Muscle of leg (tissue), 11 donors: ENCODE results near the gene SYNGR1. TPM values are rescaled to one million over a fixed set of nuclear protein-coding genes. Genes with fewer than 3 reads are reported as not detected.

ENCODE experiments used
- DNase-seq: peaks from one replicate; pipeline ENCODE4 v3.0.0; 2013
- H3K27ac ChIP-seq: one replicate; pipeline ENCODE4 v1.5.1; 2013; ENCODE audit warnings: mild to moderate bottlenecking, low read length, control low read depth
- H3K27me3 ChIP-seq: one replicate; pipeline ENCODE4 v1.6.1; 2013; ENCODE audit warnings: low read length; ENCODE audit not compliant: control insufficient read depth, insufficient read depth
- H3K36me3 ChIP-seq: one replicate; pipeline ENCODE4 v1.6.1; 2013; ENCODE audit warnings: low read length; ENCODE audit not compliant: control insufficient read depth, insufficient read depth
- H3K4me1 ChIP-seq: one replicate; pipeline ENCODE4 v1.6.1; 2013; ENCODE audit warnings: low read length; ENCODE audit not compliant: control insufficient read depth, insufficient read depth
- H3K4me3 ChIP-seq: one replicate; pipeline ENCODE4 v1.5.1; 2013; ENCODE audit warnings: low read length, control low read depth
- H3K9me3 ChIP-seq: replicated peaks from 2 replicates; pipeline ENCODE4 v1.6.1; 2013; ENCODE audit warnings: low read depth, low read length; ENCODE audit not compliant: control insufficient read depth
- WGBS: methylation state at CpG from one replicate; pipeline ENCODE4 v1.1.5; 2013; ENCODE audit warnings: missing lambda C conversion rate; ENCODE audit not compliant: insufficient coverage; 5-methylcytosine and 5-hydroxymethylcytosine counted together
- polyA plus RNA-seq, 8 donors: library from polyadenylated mRNA; unstranded; fragments of 120-200 nt; gene quantifications; one replicate each; pipeline versions ENCODE4 v1.2.1 to v1.2.3, GENCODE V29; 2013; ENCODE audit warnings: inconsistent platforms in 1 of 8, low replicate concordance in 1 of 8; ENCODE audit not compliant: insufficient read length in 8 of 8, insufficient read depth in 1 of 8
- total RNA-seq: library from RNA; stranded (reverse); fragments of 120-200 nt; gene quantifications from one replicate; pipeline ENCODE4 v1.2.4, GENCODE V29; 2013

Gene SYNGR1
- total and polyA plus RNA-seq, 9 donors, result 6.3 to 19.8 (median 14.0) TPM

DNA sequence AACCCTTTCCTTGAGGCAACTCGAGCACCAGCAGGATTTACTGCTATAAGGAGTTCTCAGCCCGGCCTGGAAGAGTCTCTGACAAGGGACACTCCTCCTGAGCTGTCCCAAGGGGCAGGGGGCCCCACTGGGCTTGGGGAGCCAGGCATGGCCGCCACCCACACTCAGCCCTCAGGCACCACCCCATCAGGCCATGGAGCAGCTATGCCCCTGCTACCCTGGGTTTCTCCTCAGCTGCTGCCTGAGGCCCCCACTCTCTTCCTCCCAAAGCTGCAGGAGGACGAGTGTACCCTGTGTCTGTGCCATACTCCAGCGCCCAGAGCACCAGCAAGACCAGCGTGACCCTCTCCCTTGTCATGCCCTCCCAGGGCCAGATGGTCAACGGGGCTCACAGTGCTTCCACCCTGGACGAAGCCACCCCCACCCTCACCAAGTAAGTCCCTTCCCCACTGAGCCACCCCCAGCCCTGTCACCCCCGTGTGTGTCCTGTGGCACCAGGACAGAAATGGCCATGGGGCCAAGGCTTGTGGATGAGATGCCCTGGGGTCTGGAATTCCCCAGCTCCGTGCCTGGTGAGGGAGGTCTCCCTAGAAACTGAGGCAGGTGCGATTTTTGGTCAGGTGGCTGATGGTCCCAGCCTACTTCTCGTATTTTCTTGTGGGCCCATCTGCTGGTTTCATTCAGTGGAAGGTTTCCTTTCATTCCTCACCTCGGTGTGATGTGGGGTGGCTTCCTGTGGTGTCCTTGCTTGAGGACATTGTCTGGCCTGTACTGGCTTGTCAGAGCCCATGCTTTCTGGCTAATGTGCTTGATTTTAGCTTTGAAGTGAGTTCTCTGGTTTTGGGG, 78.2 kb downstream of the SYNGR1 start:
- no peak for DNase-seq
- WGBS, result 70% methylated on average over 12 of the region's 13 CpGs

DNA sequence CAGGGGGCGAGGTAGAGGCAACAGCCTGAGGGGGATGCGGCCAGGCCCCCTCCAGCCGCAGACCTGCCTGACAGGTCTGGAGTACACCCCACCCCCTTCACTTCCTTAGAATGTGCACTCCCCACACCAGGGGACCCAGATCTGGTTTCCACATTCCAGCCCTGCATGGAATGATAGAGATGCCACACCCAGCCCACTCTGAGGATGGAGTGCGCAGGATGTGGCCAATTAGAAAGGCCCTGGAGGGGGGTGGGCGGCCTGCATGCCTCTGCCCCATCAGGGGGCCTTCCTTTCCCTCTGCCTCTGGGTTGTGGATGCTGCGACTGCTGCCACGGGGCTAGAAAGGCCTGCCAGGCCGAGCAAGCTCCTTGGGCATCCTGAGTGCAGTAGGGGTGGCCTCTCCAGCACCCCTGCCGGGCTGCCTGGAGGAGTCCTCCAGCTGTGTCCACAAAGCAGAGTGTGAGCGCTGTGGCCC, 78.8 kb downstream of the SYNGR1 start:
- peaks cover 20% of the 10 kb centered on the region for H3K4me1 ChIP-seq
- 42% methylated on average over 5 of the region's 10 CpGs for WGBS
- peaks cover 77% of the 10 kb centered on the region for H3K36me3 ChIP-seq
- no peak overlapping the region for H3K27ac ChIP-seq
- no peaks in the 10 kb centered on the region for H3K9me3 ChIP-seq
- no peak overlapping the region for H3K4me3 ChIP-seq
- no peaks in the 10 kb centered on the region for H3K27me3 ChIP-seq
- no peak for DNase-seq

More for the DNA sequence above, 78.2 kb downstream of the SYNGR1 start:
- Histone ChIP-seq H3K4me1 (peaks cover 20% of the 10 kb centered on the region), H3K36me3 (peaks cover 75% of the 10 kb centered on the region), H3K27me3 (no peaks in the 10 kb centered on the region), H3K9me3 (no peaks in the 10 kb centered on the region), H3K4me3 (no peak overlapping the region), H3K27ac (no peak overlapping the region)

DNA sequence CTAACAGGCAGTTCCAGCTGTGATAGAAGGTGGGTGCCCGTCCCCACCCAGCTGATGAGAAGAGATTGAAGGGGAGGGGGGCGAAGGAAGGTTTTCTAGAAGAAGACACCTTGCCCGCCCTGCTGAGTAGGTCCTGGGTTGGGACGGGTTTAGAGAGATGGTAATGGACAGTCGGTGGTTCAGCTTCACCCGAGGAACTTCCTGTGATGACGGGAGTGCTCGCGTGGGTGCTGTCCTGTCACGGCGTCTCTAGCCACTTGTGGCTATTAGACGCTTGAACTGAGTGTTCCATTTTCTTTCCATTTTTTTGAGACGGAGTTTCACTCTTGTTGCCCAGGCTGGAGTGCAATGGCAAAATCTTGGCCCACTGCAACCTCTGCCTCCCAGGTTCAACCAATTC, 79.4 kb downstream of the SYNGR1 start:
- DNase-seq, result no peak

DNA sequence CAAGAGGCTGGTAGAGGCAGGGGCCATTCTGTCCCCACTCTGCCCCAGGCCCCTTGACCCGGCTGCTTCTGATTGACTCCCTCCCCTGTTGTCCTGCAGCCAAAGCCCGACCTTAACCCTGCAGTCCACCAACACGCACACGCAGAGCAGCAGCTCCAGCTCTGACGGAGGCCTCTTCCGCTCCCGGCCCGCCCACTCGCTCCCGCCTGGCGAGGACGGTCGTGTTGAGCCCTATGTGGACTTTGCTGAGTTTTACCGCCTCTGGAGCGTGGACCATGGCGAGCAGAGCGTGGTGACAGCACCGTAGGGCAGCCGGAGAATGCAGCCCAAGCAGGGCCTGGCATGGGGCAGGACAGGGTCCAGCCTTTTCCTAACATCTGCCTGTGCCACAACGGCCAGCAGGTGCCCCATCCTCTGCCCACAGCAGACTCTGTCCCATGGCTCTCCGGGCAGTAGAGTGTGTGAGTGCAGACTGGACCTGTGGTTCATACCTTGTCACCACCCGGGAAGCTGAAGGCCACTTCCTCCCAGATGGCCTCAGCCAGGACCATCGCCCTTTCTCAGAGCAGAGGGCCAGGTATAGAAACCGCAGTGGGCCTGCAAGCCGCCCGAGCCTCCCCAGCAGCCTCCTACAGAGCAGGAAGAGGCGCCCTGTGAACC, 80.3 kb downstream of the SYNGR1 start:
- Histone ChIP-seq H3K27ac (no peak overlapping the region), H3K36me3 (peaks cover 68% of the 10 kb centered on the region), H3K4me1 (peaks cover 20% of the 10 kb centered on the region), H3K9me3 (no peaks in the 10 kb centered on the region), H3K27me3 (no peaks in the 10 kb centered on the region), H3K4me3 (no peak overlapping the region)
- 76% methylated on average over 26 of the region's 27 CpGs for WGBS
- DNase-seq, result peak; percentile 39

More for the DNA sequence above, 79.4 kb downstream of the SYNGR1 start:
- Histone ChIP-seq H3K4me1 (peaks cover 20% of the 10 kb centered on the region), H3K9me3 (no peaks in the 10 kb centered on the region), H3K36me3 (peaks cover 73% of the 10 kb centered on the region), H3K4me3 (no peak overlapping the region), H3K27ac (no peak overlapping the region), H3K27me3 (no peaks in the 10 kb centered on the region)
- 87% methylated on average over 11 of the region's 13 CpGs for WGBS

DNA sequence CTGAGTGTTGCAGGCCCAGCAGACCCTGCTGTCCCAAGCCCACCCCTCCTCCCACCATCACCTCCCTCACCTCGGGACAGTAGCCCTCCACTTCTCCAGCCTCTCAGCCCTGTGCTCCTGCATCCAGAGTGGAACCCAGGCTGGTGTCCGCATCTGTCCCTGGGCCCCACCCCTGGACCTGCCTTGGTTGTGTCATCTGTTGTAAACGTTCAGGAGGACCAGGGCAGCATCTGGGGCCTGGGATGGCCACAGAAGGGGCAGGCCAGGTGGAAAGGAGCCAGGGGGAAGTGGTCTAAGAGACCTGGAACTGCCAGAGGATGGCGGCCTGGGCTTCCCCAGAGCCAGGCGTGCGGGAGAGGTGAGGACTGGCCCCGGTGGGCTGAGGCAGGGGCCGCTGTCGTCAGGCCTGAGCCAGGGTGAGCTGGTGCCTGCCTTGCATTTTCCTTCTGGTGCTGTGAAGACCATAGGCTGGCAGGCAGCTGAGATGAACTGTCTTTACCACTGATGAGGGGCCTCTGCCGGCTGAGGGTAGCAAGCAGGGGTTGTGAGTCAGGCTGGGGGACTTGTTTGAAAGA, 80.9 kb downstream of the SYNGR1 start:
- H3K36me3 ChIP-seq, result peaks cover 68% of the 10 kb centered on the region
- 70% methylated on average over 7 of the region's 10 CpGs for WGBS
- H3K4me3 ChIP-seq, result no peak overlapping the region
- peak overlapping the region; percentile 84 for H3K27ac ChIP-seq
- no peak for DNase-seq
- H3K4me1 ChIP-seq, result peaks cover 20% of the 10 kb centered on the region
- no peaks in the 10 kb centered on the region for H3K27me3 ChIP-seq
- H3K9me3 ChIP-seq, result no peaks in the 10 kb centered on the region

DNA sequence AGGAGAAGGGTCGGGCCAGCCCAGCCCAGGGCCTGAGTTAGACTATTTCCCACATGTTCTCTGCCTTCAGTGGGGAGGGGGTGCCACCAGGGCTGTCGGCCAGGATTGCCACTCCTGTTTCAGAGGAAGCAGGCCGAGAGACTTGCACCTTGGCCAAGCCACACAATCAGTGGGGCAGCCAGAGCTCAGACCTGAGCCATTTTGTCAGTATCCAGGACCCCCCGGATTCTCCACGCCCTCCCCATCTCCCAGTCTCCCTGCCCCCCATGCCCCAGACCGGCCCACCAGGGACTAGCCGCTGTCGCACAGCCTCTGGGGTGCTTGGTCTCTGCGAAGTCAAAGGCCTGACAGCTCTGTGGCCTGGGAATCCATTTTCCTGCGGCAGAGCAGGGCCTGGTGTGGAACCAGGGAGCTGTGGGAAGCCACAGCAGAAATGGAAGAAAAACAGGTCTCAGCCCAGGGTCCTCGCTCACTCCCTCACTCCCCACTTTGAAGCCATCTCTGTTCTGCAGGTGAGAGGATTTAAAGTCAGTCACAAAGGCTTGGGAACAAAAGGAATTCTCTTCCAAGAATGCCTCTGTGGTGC, 81.5 kb downstream of the SYNGR1 start:
- no peak overlapping the region for H3K4me3 ChIP-seq

DNA sequence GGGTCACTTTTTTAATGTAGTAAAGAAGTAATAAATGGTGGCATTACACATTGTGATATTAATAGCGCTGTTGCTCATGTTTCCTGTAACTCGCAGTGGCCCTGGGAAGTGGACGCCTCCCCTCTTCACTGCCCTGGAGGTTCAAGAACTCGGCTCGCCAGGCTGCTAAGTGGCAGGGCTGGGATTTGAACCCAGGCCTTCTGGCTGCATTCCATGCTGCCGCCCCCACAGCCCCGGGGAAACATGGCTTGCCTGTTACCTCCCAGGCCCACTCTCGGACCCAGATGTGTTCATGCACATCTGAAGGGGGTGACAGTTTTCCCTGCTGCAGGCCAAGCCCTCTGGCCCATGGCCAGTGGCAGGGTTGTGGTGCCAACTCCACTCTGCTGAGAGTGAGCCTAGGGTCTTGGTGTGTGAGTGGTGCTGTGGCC, 82.0 kb downstream of the SYNGR1 start:
- peaks cover 58% of the 10 kb centered on the region for H3K36me3 ChIP-seq
- no peaks in the 10 kb centered on the region for H3K27me3 ChIP-seq
- H3K9me3 ChIP-seq, result no peaks in the 10 kb centered on the region
- H3K4me1 ChIP-seq, result peaks cover 20% of the 10 kb centered on the region
- H3K4me3 ChIP-seq, result no peak overlapping the region
- DNase-seq, result peak; percentile 50
- peak overlapping the region; percentile 84 for H3K27ac ChIP-seq
- 63% methylated on average over 8 of the region's 8 CpGs for WGBS

More for the DNA sequence above, 81.5 kb downstream of the SYNGR1 start:
- Histone ChIP-seq H3K27ac (peak overlapping the region; percentile 84), H3K4me1 (peaks cover 20% of the 10 kb centered on the region), H3K27me3 (no peaks in the 10 kb centered on the region), H3K36me3 (peaks cover 63% of the 10 kb centered on the region), H3K9me3 (no peaks in the 10 kb centered on the region)
- no peak for DNase-seq
- 42% methylated on average over 6 of the region's 11 CpGs for WGBS

DNA sequence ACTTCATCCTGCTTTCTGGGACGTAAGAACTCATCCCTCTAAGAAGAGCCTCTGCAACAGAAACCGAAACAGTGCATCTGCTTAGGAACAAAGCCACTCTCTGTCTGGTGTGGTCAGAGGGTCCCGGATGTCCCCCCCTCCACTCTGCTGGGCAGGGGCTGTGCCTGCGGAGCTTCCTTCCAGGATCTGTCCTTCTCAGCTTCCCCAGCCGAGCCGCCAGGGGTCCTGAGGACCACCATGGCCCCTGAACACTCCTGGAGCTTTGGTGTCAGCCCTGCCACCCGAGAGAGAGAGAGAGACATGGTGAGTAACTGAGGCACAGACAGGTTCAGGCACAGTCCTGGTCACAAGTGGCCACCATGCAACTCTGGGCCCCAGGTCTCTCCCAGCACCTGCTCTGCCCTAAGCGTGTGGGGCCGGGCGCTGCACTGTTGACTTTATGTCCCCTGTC, 82.6 kb downstream of the SYNGR1 start:
- 85% methylated on average over 10 of the region's 10 CpGs for WGBS
- Histone ChIP-seq H3K4me1 (peaks cover 24% of the 10 kb centered on the region), H3K4me3 (no peak overlapping the region), H3K27me3 (no peaks in the 10 kb centered on the region), H3K36me3 (peaks cover 53% of the 10 kb centered on the region), H3K27ac (peak overlapping the region; percentile 84), H3K9me3 (no peaks in the 10 kb centered on the region)
- DNase-seq, result no peak

DNA sequence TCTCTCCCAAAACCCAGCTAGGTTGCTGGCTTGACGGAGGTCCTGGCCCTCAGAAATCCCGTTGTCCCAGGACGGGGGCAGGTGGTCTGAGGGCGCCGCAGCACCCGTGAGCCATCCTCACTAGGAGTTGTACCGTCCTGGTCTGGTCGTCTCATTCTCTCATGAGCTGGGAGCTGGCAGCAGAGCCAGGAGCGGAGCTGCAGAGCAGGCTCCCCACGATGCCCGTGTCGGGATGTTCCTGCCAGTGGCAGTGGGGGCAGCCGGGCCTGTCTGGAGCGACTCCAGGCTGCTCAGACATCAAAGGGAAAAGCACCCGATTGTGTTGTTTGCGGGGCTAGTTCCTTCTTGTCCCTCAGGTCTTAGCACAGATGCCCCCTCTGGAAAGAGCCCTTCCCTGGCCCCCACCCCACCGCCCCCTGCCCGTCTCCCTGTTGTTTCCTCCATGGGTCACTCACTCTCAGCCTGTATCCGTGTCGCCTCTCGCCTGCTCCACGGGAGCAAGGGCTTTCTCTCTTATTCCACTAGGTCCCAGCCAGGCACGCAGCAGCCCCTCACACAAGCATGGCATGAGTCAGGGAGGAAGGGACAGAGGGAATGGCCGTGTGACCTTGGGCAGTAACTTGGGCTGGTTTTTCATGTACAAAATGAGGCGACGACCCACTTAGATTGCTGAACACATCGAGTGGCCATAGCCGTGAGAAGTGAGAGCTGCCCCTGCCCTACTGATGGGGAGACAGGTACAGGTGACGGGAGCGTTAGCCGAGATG, 83.9 kb downstream of the SYNGR1 start:
- Histone ChIP-seq H3K4me1 (peaks cover 29% of the 10 kb centered on the region), H3K4me3 (no peak overlapping the region), H3K27ac (no peak overlapping the region), H3K27me3 (peaks cover 7% of the 10 kb centered on the region), H3K36me3 (peaks cover 40% of the 10 kb centered on the region), H3K9me3 (no peaks in the 10 kb centered on the region)
- DNase-seq, result no peak
- 85% methylated on average over 29 of the region's 31 CpGs for WGBS
